Measurements from ENCODE around the gene RPA1.

Gene RPA1

GRCh38 chr17:1939981-1940809 is 110.4 kb downstream of the RPA1 start:
- no peak for DNase-seq (ENCODE audit: low read depth in 4 of 4, low spot score in 1 of 4)

GRCh38 chr17:1940810-1941185 is 111.0 kb downstream of the RPA1 start:
- DNase-seq (ENCODE audit: low read depth in 4 of 4, low spot score in 1 of 4) = no peak

GRCh38 chr17:1941272-1942065 is 111.7 kb downstream of the RPA1 start:
- no peak for DNase-seq (ENCODE audit: low read depth in 4 of 4, low spot score in 1 of 4)

- DNase-seq (ENCODE audit: low read depth in 4 of 4, low spot score in 1 of 4) = no peak
Measured at GRCh38 chr17:1942066-1942365, 112.2 kb downstream of the RPA1 start.

GRCh38 chr17:1942666-1943435 is 113.0 kb downstream of the RPA1 start:
- no peak for DNase-seq (ENCODE audit: low read depth in 4 of 4, low spot score in 1 of 4)

DNA sequence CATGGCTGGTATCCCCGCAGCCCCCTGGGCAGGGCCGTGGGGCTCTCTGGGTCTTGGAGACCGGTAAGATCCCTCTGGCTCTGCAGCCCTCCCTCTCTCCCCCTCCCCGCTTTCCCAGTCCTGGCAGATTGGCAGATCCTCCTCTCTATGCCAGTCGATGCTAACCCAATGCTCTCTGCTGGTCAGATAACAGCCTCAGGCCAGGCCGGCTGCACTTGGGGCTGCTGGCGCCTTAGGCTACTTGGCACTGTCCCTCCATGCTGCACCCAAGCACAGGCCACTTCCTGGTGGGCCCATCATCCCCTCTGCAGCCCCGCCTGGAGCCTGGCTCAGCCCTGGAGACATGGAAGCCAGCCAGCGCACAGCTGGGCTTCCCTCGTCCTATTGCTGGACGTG is 113.6 kb downstream of the RPA1 start:
- DNase-seq (ENCODE audit: low read depth in 4 of 4, low spot score in 1 of 4) = no peak

DNA sequence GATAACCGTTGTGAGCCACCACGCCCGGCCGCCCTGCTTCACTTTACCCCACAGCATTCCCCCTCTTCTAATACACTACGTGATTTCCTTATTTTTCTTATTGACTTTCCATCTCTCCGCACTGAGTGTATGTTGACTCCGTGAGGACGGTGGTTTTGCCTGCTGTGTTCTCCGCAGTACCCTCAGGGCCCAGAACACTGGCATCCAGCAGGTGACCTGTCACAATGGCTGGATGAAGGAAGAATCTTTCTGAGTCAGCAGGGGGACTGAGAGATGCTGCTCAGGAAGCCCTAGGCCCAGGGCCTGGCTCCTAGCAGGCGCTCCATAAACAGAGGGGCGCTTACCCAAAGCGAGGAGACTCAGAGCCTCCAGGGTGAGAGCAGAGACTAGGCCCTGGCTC is 115.8 kb downstream of the RPA1 start:
- DNase-seq (ENCODE audit: low read depth in 4 of 4, low spot score in 1 of 4) = no peak

DNA sequence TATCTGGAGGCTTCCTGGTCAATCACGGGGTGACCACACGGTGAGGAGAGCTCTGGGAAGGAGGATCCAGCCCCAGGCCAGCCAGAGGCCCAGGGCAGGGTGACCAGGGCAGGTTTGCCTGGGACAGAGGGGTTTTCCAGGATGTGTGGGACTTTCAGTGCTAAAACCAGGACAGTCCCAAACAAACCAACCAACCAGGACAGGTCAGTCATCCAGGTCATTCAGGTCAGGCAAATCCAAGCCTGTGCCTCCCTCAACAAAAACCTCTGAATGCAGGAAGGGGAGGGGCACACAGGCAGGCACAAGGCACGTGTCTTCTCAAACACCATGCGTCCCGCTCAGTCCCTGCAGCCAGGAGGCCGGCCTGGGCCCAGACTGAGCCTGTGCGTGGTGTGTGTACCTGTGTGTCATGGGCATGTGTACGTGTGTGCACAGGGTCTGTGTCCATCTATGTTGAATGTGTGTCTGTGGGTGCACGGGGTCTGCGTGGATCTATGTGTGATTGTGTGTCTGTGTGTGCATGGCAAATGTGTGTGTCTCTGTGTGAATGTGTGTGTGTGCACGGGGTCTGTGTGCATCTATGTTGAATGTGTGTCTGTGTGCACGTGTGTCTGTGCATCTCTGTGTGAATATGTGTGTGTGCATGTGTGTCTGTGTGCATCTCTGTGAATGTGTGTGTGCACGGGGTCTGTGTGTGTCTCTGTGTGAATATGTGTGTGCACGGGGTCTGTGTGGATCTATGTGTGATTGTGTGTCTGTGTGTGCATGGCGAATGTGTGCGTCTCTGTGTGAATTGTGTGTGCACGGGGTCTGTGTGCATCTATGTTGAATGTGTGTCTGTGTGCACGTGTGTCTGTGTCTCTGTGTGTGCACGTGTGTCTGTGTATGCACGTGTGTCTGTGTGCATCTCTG is 116.5 kb downstream of the RPA1 start:
- DNase-seq (ENCODE audit: low read depth in 4 of 4, low spot score in 1 of 4) = no peak

- no peak for DNase-seq (ENCODE audit: low read depth in 4 of 4, low spot score in 1 of 4)
Measured at GRCh38 chr17:1947229-1947742, 117.5 kb downstream of the RPA1 start.

DNA sequence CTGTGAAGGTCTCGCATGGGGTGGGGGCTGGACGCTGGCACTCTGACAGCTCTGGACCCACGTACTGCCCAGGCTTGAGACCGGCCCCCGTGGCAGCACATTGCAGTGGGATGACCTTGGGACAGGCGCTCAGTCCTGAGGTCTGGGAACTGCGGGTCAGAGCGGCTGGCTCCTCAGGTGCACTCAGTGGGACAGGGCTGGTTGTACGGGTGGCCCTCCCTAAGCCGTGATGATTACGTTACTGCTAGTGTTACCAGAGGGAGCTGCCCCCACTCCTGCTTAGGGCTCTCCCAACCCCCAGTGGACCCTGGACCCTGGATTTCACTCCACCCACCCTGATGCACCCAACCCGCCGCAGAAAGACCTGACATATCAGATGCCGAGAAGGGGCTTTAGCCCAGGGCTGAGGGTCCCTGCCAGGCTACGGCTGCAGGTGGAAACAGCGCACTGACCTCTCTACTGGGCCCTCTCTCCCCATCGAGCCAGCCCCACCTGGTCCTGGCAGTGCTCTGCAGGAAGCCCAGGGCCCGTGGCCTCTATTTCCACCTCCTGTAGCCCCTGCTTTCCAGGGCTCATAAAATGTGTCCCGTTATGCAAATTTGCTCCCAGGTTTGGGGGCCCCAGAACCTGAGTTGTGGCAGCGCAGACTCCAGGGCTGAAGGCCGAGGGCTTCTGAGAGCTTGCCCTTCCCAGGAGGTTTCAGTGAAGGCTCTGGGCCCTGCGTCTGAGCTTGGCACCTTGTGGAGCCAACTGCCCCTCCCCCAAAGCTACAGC is 118.1 kb downstream of the RPA1 start:
- no peak for DNase-seq (ENCODE audit: low read depth in 4 of 4, low spot score in 1 of 4)

DNA sequence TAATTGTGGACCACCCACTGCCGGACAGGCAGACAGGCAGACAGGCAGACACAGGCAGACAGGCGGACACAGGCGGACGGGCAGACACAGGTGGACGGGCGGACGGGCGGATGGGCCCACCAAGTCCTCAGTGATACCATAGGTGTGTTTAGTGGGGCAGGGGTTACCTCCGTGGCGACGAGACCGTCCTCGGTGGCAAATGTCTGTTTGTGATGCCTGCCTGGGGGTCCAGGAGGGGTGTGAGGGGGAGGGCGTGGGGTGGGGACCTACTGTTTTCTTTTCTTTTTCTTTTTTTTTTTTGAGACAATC is 118.7 kb downstream of the RPA1 start:
- DNase-seq (ENCODE audit: low read depth in 4 of 4, low spot score in 1 of 4) = no peak
